Erythroblast (primary cell): ENCODE results near the gene PRDM1.

ENCODE experiments used
- GATA1 ChIP-seq: IDR thresholded peaks from 2 replicates; pipeline ENCODE4 v1.6.1; 2011; ENCODE audit warnings: low read depth, mild to moderate bottlenecking, control low read depth, low read length, moderate library complexity
- POLR2A ChIP-seq: IDR thresholded peaks from 2 replicates; pipeline ENCODE4 v1.6.1; 2011; ENCODE audit warnings: mild to moderate bottlenecking, low read length

- TF ChIP-seq POLR2A = no peak
- TF ChIP-seq GATA1 = no peak
Measured at GRCh38 chr6:106092279-106092678, 6.1 kb downstream of the PRDM1 start.
